GM12801 (cell line): ENCODE measurements around the gene UBAC2.

Source experiments
- CTCF ChIP-seq: IDR thresholded peaks from one replicate; pipeline ENCODE4 v1.5.1; 2011; ENCODE audit warnings: control low read depth; ENCODE audit not compliant: insufficient read length; ENCODE audit errors: extremely low read depth

Gene UBAC2

GRCh38 chr13:99322297-99323103 is 121.8 kb downstream of the UBAC2 start:
- TF ChIP-seq CTCF: no peak

- TF ChIP-seq CTCF: no peak
Observed at GRCh38 chr13:99323488-99323887, 122.8 kb downstream of the UBAC2 start.

GRCh38 chr13:99326012-99326411 is 125.4 kb downstream of the UBAC2 start:
- no peak for TF ChIP-seq CTCF

GRCh38 chr13:99327126-99327525 is 126.5 kb downstream of the UBAC2 start:
- no peak for TF ChIP-seq CTCF

GRCh38 chr13:99327761-99328160 is 127.1 kb downstream of the UBAC2 start:
- no peak for TF ChIP-seq CTCF

GRCh38 chr13:99329477-99329876 is 128.8 kb downstream of the UBAC2 start:
- no peak for TF ChIP-seq CTCF

GRCh38 chr13:99330942-99331341 is 130.3 kb downstream of the UBAC2 start:
- TF ChIP-seq CTCF: no peak
